RKO (cell line): ENCODE data around the gene FAM229B.

Experiments
- DNase-seq: peaks from one replicate; pipeline ENCODE4 v3.0.0-alpha.2; 2016; ENCODE audit warnings: low spot score

The FAM229B gene

GRCh38 chr6:112144145-112144926, 56.9 kb downstream of the FAM229B start:
- no peak for DNase-seq

GRCh38 chr6:112145080-112145573, 57.7 kb downstream of the FAM229B start:
- no peak for DNase-seq

DNA sequence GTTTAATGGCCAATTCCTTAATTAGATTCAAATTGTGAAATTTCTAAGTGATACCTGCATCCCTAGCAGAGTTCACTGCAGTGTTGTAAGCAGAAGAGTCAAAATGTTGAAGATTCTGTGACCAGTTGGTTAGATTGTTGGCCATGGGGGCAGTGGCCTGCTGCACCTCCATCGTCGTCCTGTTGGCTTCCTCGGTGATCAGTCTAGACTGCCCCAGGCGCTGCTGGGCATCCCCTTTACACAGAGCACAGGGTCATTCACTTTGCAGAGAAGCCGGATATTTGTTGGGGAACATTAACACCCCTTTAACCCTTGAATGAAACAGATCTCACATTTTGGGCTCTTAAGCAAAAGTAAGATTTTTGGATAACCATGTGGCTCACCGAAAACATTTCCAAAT, 60.7 kb downstream of the FAM229B start:
- no peak for DNase-seq

GRCh38 chr6:112149236-112149635, 61.8 kb downstream of the FAM229B start:
- DNase-seq: no peak

GRCh38 chr6:112149719-112150263, 62.4 kb downstream of the FAM229B start:
- no peak for DNase-seq

DNA sequence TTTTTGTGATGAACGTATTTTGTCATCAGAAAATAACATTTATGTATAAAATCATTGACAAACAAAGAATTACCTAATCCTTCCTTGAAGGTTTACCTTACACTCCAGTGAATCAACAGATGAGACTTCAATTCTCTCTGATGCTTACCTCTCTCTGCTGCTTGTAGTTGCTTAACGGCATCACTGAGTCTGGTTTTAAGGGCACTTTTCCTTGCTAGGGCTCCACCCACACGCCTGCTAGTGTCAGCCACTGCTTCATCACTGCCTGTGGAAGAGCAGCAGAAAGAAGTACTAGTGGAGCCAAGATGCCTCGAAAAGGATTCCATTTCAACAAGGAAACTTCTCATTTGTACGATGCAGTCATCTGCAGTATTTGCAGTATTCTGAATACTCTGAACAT, 63.0 kb downstream of the FAM229B start:
- DNase-seq: no peak
